Fibroblast of lung (primary cell): ENCODE measurements around the gene NUDT3. TPM values are rescaled to one million over a fixed set of nuclear protein-coding genes. Genes with fewer than 3 reads are reported as not detected.

Source experiments
- DNase-seq, 2 donors: peaks; one replicate each; pipeline versions ENCODE4 v3.0.0 to v3.0.0-alpha.2; 2010; ENCODE audit warnings: low read depth in 2 of 2
- H2AFZ ChIP-seq: 2 replicates; pipeline ENCODE4 v1.5.1; 2012; ENCODE audit warnings: low read length, control low read depth, inconsistent platforms
- H3K27ac ChIP-seq: 2 replicates; pipeline ENCODE4 v1.5.1; 2011; ENCODE audit warnings: low read length, control low read depth; ENCODE audit not compliant: insufficient read depth
- H3K27me3 ChIP-seq: 2 replicates; pipeline ENCODE4 v1.5.1; 2011; ENCODE audit warnings: mild to moderate bottlenecking, low read length; ENCODE audit not compliant: control insufficient read depth, insufficient read depth
- H3K36me3 ChIP-seq: 2 replicates; pipeline ENCODE4 v1.5.1; 2011; ENCODE audit warnings: low read length; ENCODE audit not compliant: control insufficient read depth, insufficient read depth
- H3K4me1 ChIP-seq: 2 replicates; pipeline ENCODE4 v1.5.1; 2011; ENCODE audit warnings: low read length; ENCODE audit not compliant: control insufficient read depth, insufficient read depth; ENCODE audit errors: extremely low read depth
- H3K4me2 ChIP-seq: 2 replicates; pipeline ENCODE4 v1.5.1; 2011; ENCODE audit warnings: low read length, control low read depth; ENCODE audit not compliant: insufficient read depth; ENCODE audit errors: extremely low read depth
- H3K4me3 ChIP-seq, 4 experiments: fragments of 200-600 bp in 1 of 4; sonication (generic) in 1 of 4; replicated peaks in 1 of 4; 2 replicates each; pipeline ENCODE4 v1.5.1; 2011 to 2016; ENCODE audit warnings: low read length in 4 of 4, low read depth in 3 of 4, mild to moderate bottlenecking in 3 of 4, control low read depth in 2 of 4, inconsistent platforms in 1 of 4, mixed read lengths in 1 of 4; ENCODE audit not compliant: insufficient read depth in 1 of 4; ENCODE audit errors: control extremely low read depth in 1 of 4
- H3K79me2 ChIP-seq: 2 replicates; pipeline ENCODE4 v1.5.1; 2012; ENCODE audit warnings: mild to moderate bottlenecking, low read length, inconsistent platforms; ENCODE audit not compliant: control insufficient read depth, insufficient read depth
- H3K9ac ChIP-seq: 2 replicates; pipeline ENCODE4 v1.5.1; 2011; ENCODE audit warnings: mild to moderate bottlenecking, low read length, control low read depth; ENCODE audit not compliant: insufficient read depth
- H3K9me3 ChIP-seq: 2 replicates; pipeline ENCODE4 v1.5.1; 2012; ENCODE audit warnings: low read depth, low read length; ENCODE audit not compliant: control insufficient read depth, insufficient read depth
- H4K20me1 ChIP-seq: 2 replicates; pipeline ENCODE4 v1.5.1; 2011; ENCODE audit warnings: low read length; ENCODE audit not compliant: control insufficient read depth, insufficient read depth; ENCODE audit errors: extremely low read depth
- EZH2 ChIP-seq: IDR thresholded peaks from 2 replicates; pipeline ENCODE4 v1.5.1; 2012; ENCODE audit warnings: low read length, control low read depth, mild to moderate bottlenecking; ENCODE audit errors: missing control alignments
- polyA plus RNA-seq, 2 donors: library from polyadenylated mRNA; depleted of rRNA in 1 of 2; stranded (reverse) in 1 of 2; unstranded in 1 of 2; fragments of >200 nt; gene quantifications; 2 replicates each; pipeline ENCODE4 v1.2.1, GENCODE V29; 2011 to 2012; ENCODE audit warnings: missing spikeins in 1 of 2
- total RNA-seq: library from RNA; depleted of rRNA; stranded (reverse); fragments of >200 nt; gene quantifications from 2 replicates; pipeline ENCODE4 v1.2.1, GENCODE V29; 2014
- TF ChIP-seq, protein P1 (sequence below), 2 donors: IDR thresholded peaks in 1 of 2; conservative IDR thresholded peaks in 1 of 2; 1 replicate in 1 of 2; 2 replicates in 1 of 2; pipeline ENCODE4 v1.5.1; 2011 to 2012; ENCODE audit warnings: low read length in 2 of 2, control low read depth in 1 of 2, inconsistent platforms in 1 of 2, low read depth in 1 of 2, mild to moderate bottlenecking in 1 of 2

The NUDT3 gene
- total and polyA plus RNA-seq, 2 donors (not counting 1 experiment from before 2014, with no cell fraction given), result 16.0 to 27.4 TPM

DNA sequence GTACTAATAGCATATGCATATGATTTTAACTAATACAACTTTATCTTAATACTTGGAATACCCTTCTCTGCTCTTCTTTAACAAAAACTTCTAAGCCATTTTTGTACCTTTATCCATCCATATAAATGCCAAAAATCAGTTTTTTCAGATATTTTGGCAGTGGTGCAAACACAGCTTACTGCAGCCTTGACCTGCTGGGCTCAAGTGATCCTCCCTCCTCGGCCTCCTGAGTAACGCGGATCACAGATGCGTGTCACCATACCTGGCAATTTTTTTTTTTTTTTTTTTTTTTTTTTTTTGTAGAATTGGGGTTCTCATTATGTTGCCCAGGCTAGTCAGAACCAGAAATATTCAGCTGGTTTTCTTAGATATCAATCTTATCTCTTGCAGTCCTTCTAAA, 89.5 kb downstream of the NUDT3 start:
- no peak overlapping the region for H3K4me2 ChIP-seq
- no peak for TF ChIP-seq EZH2
- TF ChIP-seq, protein P1, sequence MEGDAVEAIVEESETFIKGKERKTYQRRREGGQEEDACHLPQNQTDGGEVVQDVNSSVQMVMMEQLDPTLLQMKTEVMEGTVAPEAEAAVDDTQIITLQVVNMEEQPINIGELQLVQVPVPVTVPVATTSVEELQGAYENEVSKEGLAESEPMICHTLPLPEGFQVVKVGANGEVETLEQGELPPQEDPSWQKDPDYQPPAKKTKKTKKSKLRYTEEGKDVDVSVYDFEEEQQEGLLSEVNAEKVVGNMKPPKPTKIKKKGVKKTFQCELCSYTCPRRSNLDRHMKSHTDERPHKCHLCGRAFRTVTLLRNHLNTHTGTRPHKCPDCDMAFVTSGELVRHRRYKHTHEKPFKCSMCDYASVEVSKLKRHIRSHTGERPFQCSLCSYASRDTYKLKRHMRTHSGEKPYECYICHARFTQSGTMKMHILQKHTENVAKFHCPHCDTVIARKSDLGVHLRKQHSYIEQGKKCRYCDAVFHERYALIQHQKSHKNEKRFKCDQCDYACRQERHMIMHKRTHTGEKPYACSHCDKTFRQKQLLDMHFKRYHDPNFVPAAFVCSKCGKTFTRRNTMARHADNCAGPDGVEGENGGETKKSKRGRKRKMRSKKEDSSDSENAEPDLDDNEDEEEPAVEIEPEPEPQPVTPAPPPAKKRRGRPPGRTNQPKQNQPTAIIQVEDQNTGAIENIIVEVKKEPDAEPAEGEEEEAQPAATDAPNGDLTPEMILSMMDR (conservative IDR thresholded peaks at IDR 0.05 in 1 of 2, IDR thresholded peaks at IDR 0.05 in 1 of 2; ENCODE audit: low read depth in 1 of 2, low read length in 2 of 2), result no peak
- no peaks in the 10 kb centered on the region for H3K9me3 ChIP-seq
- no peak overlapping the region for H2AFZ ChIP-seq
- H3K4me3 ChIP-seq, result no peak overlapping the region
- no peak overlapping the region for H3K27ac ChIP-seq
- H3K9ac ChIP-seq, result no peak overlapping the region
- H3K4me1 ChIP-seq, result peaks cover 6% of the 10 kb centered on the region
- DNase-seq, result no peak
- H3K36me3 ChIP-seq, result no peaks in the 10 kb centered on the region
- peaks cover 2% of the 10 kb centered on the region for H3K79me2 ChIP-seq
- peaks cover 3% of the 10 kb centered on the region for H4K20me1 ChIP-seq
- no peaks in the 10 kb centered on the region for H3K27me3 ChIP-seq

DNA sequence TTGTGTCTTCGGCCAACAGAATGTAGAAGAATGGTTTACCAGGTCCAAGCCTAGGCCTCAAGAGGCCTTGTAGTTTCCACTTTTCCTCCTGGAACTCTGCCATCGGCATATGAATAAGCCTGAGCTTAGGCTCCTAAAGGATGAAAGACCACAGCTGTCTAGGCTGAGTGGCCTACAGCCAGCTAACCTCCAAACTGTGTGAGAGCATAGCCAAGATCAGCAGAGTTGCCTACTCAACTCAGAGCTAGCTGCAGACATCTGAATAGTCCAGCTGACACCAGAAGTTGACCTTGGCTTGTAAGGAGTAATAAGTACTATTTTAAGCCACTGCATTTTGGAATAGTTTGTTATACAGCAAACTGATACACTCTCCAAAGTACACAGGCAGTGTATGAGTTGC, 91.1 kb downstream of the NUDT3 start:
- Histone ChIP-seq H3K27ac (no peak overlapping the region), H3K4me1 (peaks cover 5% of the 10 kb centered on the region)
- TF ChIP-seq, protein P1 (conservative IDR thresholded peaks at IDR 0.05 in 1 of 2, IDR thresholded peaks at IDR 0.05 in 1 of 2; ENCODE audit: low read depth in 1 of 2, low read length in 2 of 2), result no peak
- TF ChIP-seq EZH2, result no peak

DNA sequence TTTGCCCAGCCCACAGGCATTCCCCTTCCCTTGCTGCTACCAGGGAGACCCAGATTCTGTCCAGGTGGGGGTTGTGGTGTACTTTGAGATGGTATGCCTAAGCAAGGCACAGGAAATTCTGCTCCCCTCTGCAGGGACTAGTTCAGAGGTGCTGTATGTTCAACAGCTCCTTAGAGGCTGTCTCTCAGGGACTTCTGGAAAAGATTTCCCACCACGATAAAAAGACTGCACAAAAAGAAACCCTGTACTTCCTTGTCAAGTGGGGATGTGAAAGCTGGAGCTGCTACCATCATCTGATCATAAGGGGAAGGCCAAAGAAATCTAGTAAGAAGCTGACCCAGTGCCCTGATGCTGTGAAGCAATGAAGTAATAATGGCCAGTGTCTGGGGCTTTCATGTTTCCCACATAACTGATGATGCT, 92.1 kb downstream of the NUDT3 start:
- Histone ChIP-seq H3K4me3 (no peak overlapping the region), H3K79me2 (no peaks in the 10 kb centered on the region), H2AFZ (no peak overlapping the region), H3K9ac (no peak overlapping the region), H3K27me3 (no peaks in the 10 kb centered on the region), H4K20me1 (peaks cover 3% of the 10 kb centered on the region), H3K36me3 (no peaks in the 10 kb centered on the region), H3K9me3 (no peaks in the 10 kb centered on the region), H3K4me2 (no peak overlapping the region), H3K4me1 (no peaks in the 10 kb centered on the region), H3K27ac (no peak overlapping the region)
- TF ChIP-seq, protein P1 (conservative IDR thresholded peaks at IDR 0.05 in 1 of 2, IDR thresholded peaks at IDR 0.05 in 1 of 2; ENCODE audit: low read depth in 1 of 2, low read length in 2 of 2), result no peak
- TF ChIP-seq EZH2, result no peak
- no peak for DNase-seq

More for the DNA sequence above, 91.1 kb downstream of the NUDT3 start:
- no peak overlapping the region for H3K9ac ChIP-seq
- H2AFZ ChIP-seq, result no peak overlapping the region
- H3K4me2 ChIP-seq, result peak overlapping the region; percentile 37
- no peaks in the 10 kb centered on the region for H3K9me3 ChIP-seq
- H3K27me3 ChIP-seq, result no peaks in the 10 kb centered on the region
- DNase-seq, result peak; percentile 85 to 99
- no peak overlapping the region for H3K4me3 ChIP-seq
- no peaks in the 10 kb centered on the region for H3K36me3 ChIP-seq
- no peaks in the 10 kb centered on the region for H3K79me2 ChIP-seq
- H4K20me1 ChIP-seq, result peaks cover 3% of the 10 kb centered on the region
